Esophagus muscularis mucosa (tissue), 4 donors: ENCODE data around the gene CSH1.
"Not testable (repeated sequence)": the region's sequence is repeated elsewhere in the genome, so short reads cannot be mapped to it uniquely, and the experiment has no call there.

Experiments
- CTCF ChIP-seq, 3 experiments: fragments of 200-600 bp in 2 of 3; fragments of 450-650 bp in 1 of 3; sonication (generic) in 2 of 3; IDR thresholded peaks; one replicate each; pipeline ENCODE4 v1.5.1; 2017 to 2019; ENCODE audit warnings: antibody characterized with exemption in 3 of 3, mild to moderate bottlenecking in 2 of 3, moderate library complexity in 1 of 3
- EP300 ChIP-seq: sonication (generic); formaldehyde crosslinking; IDR thresholded peaks from one replicate; pipeline ENCODE4 v1.6.1; 2017; ENCODE audit warnings: antibody characterized with exemption
- POLR2A ChIP-seq: fragments of 450-650 bp; IDR thresholded peaks from one replicate; pipeline ENCODE4 v1.6.1; 2017; ENCODE audit warnings: antibody characterized with exemption, moderate library complexity, mild to moderate bottlenecking, low read depth
- POLR2AphosphoS5 ChIP-seq, 2 donors: sonication (generic); formaldehyde crosslinking; IDR thresholded peaks; one replicate each; pipeline ENCODE4 v1.6.1; 2017; ENCODE audit warnings: antibody characterized with exemption in 2 of 2

GRCh38 chr17:63892316-63893037 lies 3.9 kb downstream of the CSH1 start:
- TF ChIP-seq POLR2A; CTCF (IDR thresholded peaks at IDR 0.05); POLR2AphosphoS5 (IDR thresholded peaks at IDR 0.05); EP300: not testable (repeated sequence)
